A549 (cell line): ENCODE results near the gene GOLGA7B. TPM values are rescaled to one million over a fixed set of nuclear protein-coding genes. Genes with fewer than 3 reads are reported as not detected.

ENCODE experiments used
- ATAC-seq, 2 experiments: fragments of 200-7000 bp in 1 of 2; fragments of >200 bp in 1 of 2; cut with Nextera tagmentation in 1 of 2; cut with Tn5 transposase in 1 of 2; 3 replicates each; pipeline versions ENCODE4 v1.8.0 to v1.9.1; 2018 to 2020; ENCODE audit warnings: mild to moderate bottlenecking in 1 of 2, moderate library complexity in 1 of 2
- CTCF ChIA-PET: fragments of 300-600 bp; sonication (Branson Sonifier 250); formaldehyde crosslinking; extraction: SDS; loops from one replicate; lab custom pipeline; 2021; ENCODE audit warnings: antibody characterized with exemption, inconsistent platforms; lab: Yijun Ruan, JAX
- POLR2A ChIA-PET: fragments of 350-600 bp; formaldehyde crosslinking; extraction: SDS; loops from one replicate; lab custom pipeline; 2021; ENCODE audit warnings: antibody characterized with exemption, inconsistent platforms; lab: Yijun Ruan, JAX
- DNase-seq, 2 experiments: peaks; one replicate each; pipeline versions ENCODE4 v3.0.0 to v3.0.0-alpha.2; 2011 to 2016; ENCODE audit warnings: low read depth in 1 of 2, low spot score in 1 of 2
- FAIRE-seq: peaks from 2 replicates; lab custom pipeline; 2011; peaks lifted over from hg19 to GRCh38; lab: Jason Lieb, UNC
- H3K27ac ChIP-seq, 2 experiments: fragments of >200 bp; sonication (Bioruptor Twin); formaldehyde crosslinking; 3 replicates each; pipeline ENCODE4 v1.5.1; 2016 to 2017
- H3K4me1 ChIP-seq: fragments of >200 bp; sonication (Bioruptor Twin); formaldehyde crosslinking; 3 replicates; pipeline ENCODE4 v1.6.1; 2016
- H3K4me2 ChIP-seq: fragments of >200 bp; sonication (Bioruptor Twin); formaldehyde crosslinking; 3 replicates; pipeline ENCODE4 v1.6.1; 2016
- H3K4me3 ChIP-seq: fragments of >200 bp; sonication (Bioruptor Twin); formaldehyde crosslinking; 3 replicates; pipeline ENCODE4 v1.5.1; 2016
- H3K9me3 ChIP-seq: fragments of >200 bp; sonication (Bioruptor Twin); formaldehyde crosslinking; 3 replicates; pipeline ENCODE4 v1.6.1; 2016
- CBX2 ChIP-seq: fragments of 200-600 bp; sonication (generic); IDR thresholded peaks from 2 replicates; pipeline ENCODE4 v1.6.1; 2016; ENCODE audit warnings: low read depth, mild to moderate bottlenecking, borderline replicate concordance
- CBX8 ChIP-seq: fragments of 200-600 bp; sonication (generic); IDR thresholded peaks from 2 replicates; pipeline ENCODE4 v1.6.1; 2016
- CTCF ChIP-seq: fragments of >200 bp; sonication (Bioruptor Twin); formaldehyde crosslinking; IDR thresholded peaks from 3 replicates; pipeline ENCODE4 v1.5.1; 2016
- E2F6 ChIP-seq: IDR thresholded peaks from 2 replicates; pipeline ENCODE4 v1.6.1; 2012; ENCODE audit warnings: low read depth, borderline replicate concordance
- FOSB ChIP-seq: fragments of 250-450 bp; sonication (Bioruptor Pico); IDR thresholded peaks from 2 replicates; pipeline ENCODE4 v1.5.0; 2020; ENCODE audit warnings: mild to moderate bottlenecking, moderate library complexity
- GATA3 ChIP-seq: IDR thresholded peaks from 2 replicates; pipeline ENCODE4 v1.6.1; 2012; ENCODE audit warnings: borderline replicate concordance
- HEYL ChIP-seq: fragments of 250-450 bp; sonication (Bioruptor Pico); IDR thresholded peaks from 2 replicates; pipeline ENCODE4 v1.8.0; 2021; ENCODE audit warnings: mild to moderate bottlenecking, moderate library complexity
- HMGXB4 ChIP-seq: fragments of 250-450 bp; sonication (Bioruptor Pico); IDR thresholded peaks from 2 replicates; pipeline ENCODE4 v1.5.0; 2021; ENCODE audit warnings: mild to moderate bottlenecking, moderate library complexity, borderline replicate concordance
- HOXA7 ChIP-seq: fragments of 250-450 bp; sonication (Bioruptor Pico); IDR thresholded peaks from 2 replicates; pipeline ENCODE4 v1.5.0; 2020; ENCODE audit warnings: mild to moderate bottlenecking, moderate library complexity
- HOXB13 ChIP-seq: fragments of 250-450 bp; sonication (Bioruptor Pico); IDR thresholded peaks from 2 replicates; pipeline ENCODE4 v1.5.0; 2020; ENCODE audit warnings: low read depth, mild to moderate bottlenecking, moderate library complexity
- JUN ChIP-seq, 2 experiments: fragments of >200 bp; sonication (Bioruptor Twin); formaldehyde crosslinking; IDR thresholded peaks; 2 replicates in 1 of 2; 3 replicates in 1 of 2; pipeline ENCODE4 v1.6.1; 2016 to 2017
- MAX ChIP-seq: IDR thresholded peaks from 2 replicates; pipeline ENCODE4 v1.6.1; 2012
- MAZ ChIP-seq: fragments of 150-350 bp; IDR thresholded peaks from 2 replicates; pipeline ENCODE4 v1.6.1; 2014; ENCODE audit warnings: antibody characterized with exemption, low read depth, low read length, borderline replicate concordance
- NR3C1 ChIP-seq: fragments of >200 bp; sonication (Bioruptor Twin); formaldehyde crosslinking; IDR thresholded peaks from 3 replicates; pipeline ENCODE4 v1.6.1; 2017
- PHF8 ChIP-seq: fragments of 200-600 bp; sonication (generic); IDR thresholded peaks from 2 replicates; pipeline ENCODE4 v1.6.1; 2016; ENCODE audit warnings: low read depth, mild to moderate bottlenecking, antibody characterized with exemption, moderate library complexity, borderline replicate concordance
- POLR2A ChIP-seq: IDR thresholded peaks from 2 replicates; pipeline ENCODE4 v1.6.1; 2012; ENCODE audit warnings: mild to moderate bottlenecking, low read length
- RAD21 ChIP-seq, 2 experiments: fragments of >200 bp in 1 of 2; sonication (Bioruptor Twin) in 1 of 2; formaldehyde crosslinking in 1 of 2; IDR thresholded peaks in 1 of 2; conservative IDR thresholded peaks in 1 of 2; 2 replicates in 1 of 2; 3 replicates in 1 of 2; pipeline ENCODE4 v1.6.1; 2012 to 2018; ENCODE audit warnings: inconsistent platforms in 1 of 2
- SMC3 ChIP-seq: fragments of >200 bp; sonication (Bioruptor Twin); formaldehyde crosslinking; IDR thresholded peaks from 3 replicates; pipeline ENCODE4 v1.6.1; 2018; ENCODE audit warnings: inconsistent platforms
- ZC3H11A ChIP-seq: fragments of 450-650 bp; IDR thresholded peaks from 2 replicates; pipeline ENCODE4 v1.6.1; 2014; ENCODE audit warnings: antibody characterized with exemption, mild to moderate bottlenecking
- ZFP36 ChIP-seq: fragments of 450-650 bp; IDR thresholded peaks from 2 replicates; pipeline ENCODE4 v1.6.1; 2014; ENCODE audit warnings: borderline replicate concordance; ENCODE audit not compliant: partially characterized antibody
- WGBS: methylation state at CpG from one replicate; pipeline ENCODE4 v1.1.6; 2017; ENCODE audit errors: missing lambda C conversion rate; 5-methylcytosine and 5-hydroxymethylcytosine counted together
- polyA plus RNA-seq, 4 experiments: library from polyadenylated mRNA; depleted of rRNA in 3 of 4; stranded (reverse); fragments of >200 nt; fragmentation: RNase III in 1 of 4; extraction: RNeasy Plus Mini Kit Qiagen cat#74134 plus additional on column Dnase treatment in 1 of 4; gene quantifications; 2 replicates in 3 of 4; 3 replicates in 1 of 4; pipeline ENCODE4 v1.2.3, GENCODE V29; 2011 to 2017
- TF ChIP-seq, protein P1 (sequence below): IDR thresholded peaks from 2 replicates; pipeline ENCODE4 v1.6.1; 2012
- TF ChIP-seq, protein P2 (sequence below): fragments of 450-650 bp; IDR thresholded peaks from 2 replicates; pipeline ENCODE4 v1.6.1; 2014; ENCODE audit warnings: antibody characterized with exemption
- TF ChIP-seq, protein P3 (sequence below): fragments of >200 bp; sonication (Bioruptor Twin); formaldehyde crosslinking; IDR thresholded peaks from 2 replicates; pipeline ENCODE4 v1.6.1; 2016

Gene GOLGA7B
- polyA plus RNA-seq, 2 of the 4 experiments (the other 2 are of a cell fraction): 0.62 to 1.5 TPM

- H3K4me3 ChIP-seq: no peak overlapping the region
- WGBS: 93% methylated on average over 3 of the region's 4 CpGs
- DNase-seq: no peak
- peaks cover 12% of the 10 kb centered on the region for H3K4me1 ChIP-seq
- no peak for ATAC-seq
- no peak overlapping the region for H3K4me2 ChIP-seq
- ChIA-PET CTCF (interaction anchor here (0.6 to 21.3 kb wide), 31 partner anchors 8 to 200 kb away, joined by 3 to 649 read pairs (median 10); partner anchors contain the start of genes GOLGA7B, MARVELD1, SFRP5 and ZFYVE27), POLR2A (interaction anchor here (1.5 kb wide), 2 partner anchors 20 to 77 kb away, joined by 5 to 6 read pairs; no protein-coding TSS in a partner anchor)
- no peak for FAIRE-seq
- TF ChIP-seq, protein P1, sequence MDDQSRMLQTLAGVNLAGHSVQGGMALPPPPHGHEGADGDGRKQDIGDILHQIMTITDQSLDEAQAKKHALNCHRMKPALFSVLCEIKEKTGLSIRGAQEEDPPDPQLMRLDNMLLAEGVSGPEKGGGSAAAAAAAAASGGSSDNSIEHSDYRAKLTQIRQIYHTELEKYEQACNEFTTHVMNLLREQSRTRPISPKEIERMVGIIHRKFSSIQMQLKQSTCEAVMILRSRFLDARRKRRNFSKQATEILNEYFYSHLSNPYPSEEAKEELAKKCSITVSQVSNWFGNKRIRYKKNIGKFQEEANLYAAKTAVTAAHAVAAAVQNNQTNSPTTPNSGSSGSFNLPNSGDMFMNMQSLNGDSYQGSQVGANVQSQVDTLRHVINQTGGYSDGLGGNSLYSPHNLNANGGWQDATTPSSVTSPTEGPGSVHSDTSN: no peak
- TF ChIP-seq RAD21 (conservative IDR thresholded peaks at IDR 0.05 in 1 of 2, IDR thresholded peaks at IDR 0.05 in 1 of 2) (no peak), CBX2 (no peak), PHF8 (no peak), ZC3H11A (no peak), MAX (no peak), ZFP36 (no peak), MAZ (no peak), CBX8 (no peak), HOXB13 (CRISPR knock-in tag) (no peak), HMGXB4 (CRISPR knock-in tag) (no peak), FOSB (CRISPR knock-in tag) (no peak), HOXA7 (CRISPR knock-in tag) (no peak), GATA3 (no peak)
- TF ChIP-seq, protein P2, sequence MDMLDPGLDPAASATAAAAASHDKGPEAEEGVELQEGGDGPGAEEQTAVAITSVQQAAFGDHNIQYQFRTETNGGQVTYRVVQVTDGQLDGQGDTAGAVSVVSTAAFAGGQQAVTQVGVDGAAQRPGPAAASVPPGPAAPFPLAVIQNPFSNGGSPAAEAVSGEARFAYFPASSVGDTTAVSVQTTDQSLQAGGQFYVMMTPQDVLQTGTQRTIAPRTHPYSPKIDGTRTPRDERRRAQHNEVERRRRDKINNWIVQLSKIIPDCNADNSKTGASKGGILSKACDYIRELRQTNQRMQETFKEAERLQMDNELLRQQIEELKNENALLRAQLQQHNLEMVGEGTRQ: no peak
- TF ChIP-seq, protein P3, sequence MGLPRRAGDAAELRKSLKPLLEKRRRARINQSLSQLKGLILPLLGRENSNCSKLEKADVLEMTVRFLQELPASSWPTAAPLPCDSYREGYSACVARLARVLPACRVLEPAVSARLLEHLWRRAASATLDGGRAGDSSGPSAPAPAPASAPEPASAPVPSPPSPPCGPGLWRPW: no peak
- H3K27ac ChIP-seq: peak overlapping the region in 1 of 2 experiments; percentile 89; a peak in 3 of 6 replicates
- H3K9me3 ChIP-seq: no peaks in the 10 kb centered on the region
These were observed 18.6 kb downstream of the GOLGA7B start for GRCh38 chr10:97868134-97868685.

GRCh38 chr10:97869091-97870042 is 19.7 kb downstream of the GOLGA7B start:
- peak overlapping the region; percentile 48 for H3K4me2 ChIP-seq
- peak overlapping the region; percentile 77 to 89 for H3K27ac ChIP-seq
- H3K9me3 ChIP-seq: no peaks in the 10 kb centered on the region
- H3K4me1 ChIP-seq: peaks cover 12% of the 10 kb centered on the region
- ChIA-PET CTCF (interaction anchor here (0.5 to 21.3 kb wide), 58 partner anchors 8 to 211 kb away, joined by 3 to 649 read pairs (median 6); partner anchors contain the start of genes GOLGA7B, MARVELD1, SFRP5 and ZFYVE27), POLR2A (interaction anchor here (0.6 to 2.0 kb wide), 6 partner anchors 19 to 79 kb away, joined by 3 to 6 read pairs (median 4); partner anchors contain the start of gene GOLGA7B)
- 28% methylated on average over 15 of the region's 19 CpGs for WGBS
- TF ChIP-seq CTCF: peak; percentile 89
- TF ChIP-seq MAX: peak; percentile 88
- TF ChIP-seq RAD21 (conservative IDR thresholded peaks at IDR 0.05 in 1 of 2, IDR thresholded peaks at IDR 0.05 in 1 of 2): peak; percentile 98
- TF ChIP-seq E2F6: peak; percentile 60; the same call in 1 of the 2 replicates
- no peak for TF ChIP-seq ZFP36
- no peak for TF ChIP-seq NR3C1
- TF ChIP-seq SMC3: peak; percentile 98
- TF ChIP-seq GATA3: no peak
- TF ChIP-seq HEYL (CRISPR knock-in tag): no peak
- TF ChIP-seq POLR2A: peak; percentile 38; the same call in 1 of the 2 replicates
- 0 out of 5 replicates have a peak, but pooled peaks of 1 of the 2 experiments have one; percentile 21 for TF ChIP-seq JUN (IDR thresholded peaks at IDR 0.05)
- peak; percentile 89 to 98 for DNase-seq
- H3K4me3 ChIP-seq: no peak overlapping the region
- ATAC-seq: peak; percentile 97 to 99
- peak; percentile 95 for FAIRE-seq
